ENCODE data around the gene ARL15. TPM values are rescaled to one million over a fixed set of nuclear protein-coding genes. Genes with fewer than 3 reads are reported as not detected.

Gene ARL15
- polyA plus RNA-seq, 1 of the 3 experiments (the other 2 are of a cell fraction), result 6.4 TPM

- Histone ChIP-seq H3K4me2 (no peak overlapping the region), H2AFZ (ENCODE audit: low read depth) (no peak overlapping the region), H3K79me2 (ENCODE audit: insufficient read depth) (no peaks in the 10 kb centered on the region), H3K4me3 (ENCODE audit: low read depth in 2 of 2, low read length in 1 of 2) (no peak overlapping the region), H3K9me2 (no peaks in the 10 kb centered on the region), H3K36me3 (replicated peaks in 1 of 2; ENCODE audit: control insufficient read depth in 1 of 2, insufficient read depth in 2 of 2, low read length in 1 of 2) (no peaks in the 10 kb centered on the region), H3K4me1 (ENCODE audit: control insufficient read depth in 1 of 2, insufficient read depth in 2 of 2, low read depth in 1 of 2, low read length in 1 of 2) (no peaks in the 10 kb centered on the region), H3K9ac (no peak overlapping the region), H3K9me3 (no peaks in the 10 kb centered on the region), H3F3A (replicated peaks; ENCODE audit: insufficient read depth) (no peaks in the 10 kb centered on the region), H4K20me1 (ENCODE audit: insufficient read depth) (no peaks in the 10 kb centered on the region), H3K27ac (ENCODE audit: low read depth in 2 of 2, low read length in 1 of 2) (no peak overlapping the region), H3K27me3 (ENCODE audit: insufficient read depth) (no peaks in the 10 kb centered on the region)
- ChIA-PET CTCF (no interaction called here), POLR2A (no interaction called here)
- TF ChIP-seq YY1 (IDR thresholded peaks at IDR 0.05; ENCODE audit: low read depth), result no peak
- TF ChIP-seq RAD21 (IDR thresholded peaks at IDR 0.05; ENCODE audit: low read length), result no peak
- TF ChIP-seq RXRA (IDR thresholded peaks at IDR 0.05; ENCODE audit: borderline replicate concordance, low read depth), result no peak
- no peak for TF ChIP-seq CHD2 (IDR thresholded peaks at IDR 0.05; ENCODE audit: low read length, partially characterized antibody)
- TF ChIP-seq CTCF (IDR thresholded peaks at IDR 0.05), result no peak
- no peak for TF ChIP-seq IRF3 (IDR thresholded peaks at IDR 0.05; ENCODE audit: low read depth, low read length)
- TF ChIP-seq RCOR1 (IDR thresholded peaks at IDR 0.05; ENCODE audit: low read length), result no peak
- TF ChIP-seq JUND (IDR thresholded peaks at IDR 0.05), result no peak
- no peak for TF ChIP-seq NRF1 (IDR thresholded peaks at IDR 0.05; ENCODE audit: low read depth, low read length)
- TF ChIP-seq TEAD4 (IDR thresholded peaks at IDR 0.05; ENCODE audit: borderline replicate concordance, insufficient read depth), result no peak
- no peak for TF ChIP-seq FOXJ3 (CRISPR knock-in tag; IDR thresholded peaks at IDR 0.05)
- TF ChIP-seq FOSL2 (IDR thresholded peaks at IDR 0.05; ENCODE audit: borderline replicate concordance, low read depth), result no peak
- TF ChIP-seq ZBTB33 (IDR thresholded peaks at IDR 0.05; ENCODE audit: borderline replicate concordance, low read depth), result no peak
- no peak for TF ChIP-seq RFX5 (IDR thresholded peaks at IDR 0.05; ENCODE audit: low read length)
- no peak for TF ChIP-seq MEF2A (IDR thresholded peaks at IDR 0.05; ENCODE audit: borderline replicate concordance, low read depth)
- no peak for TF ChIP-seq ELF1 (IDR thresholded peaks at IDR 0.05)
- TF ChIP-seq MXI1 (IDR thresholded peaks at IDR 0.05; ENCODE audit: low read depth, low read length), result no peak
- TF ChIP-seq SIN3A (IDR thresholded peaks at IDR 0.05; ENCODE audit: borderline replicate concordance, low read depth, low read length), result no peak
- TF ChIP-seq TCF12 (IDR thresholded peaks at IDR 0.05), result no peak
- TF ChIP-seq SMC3 (IDR thresholded peaks at IDR 0.05; ENCODE audit: low read depth, low read length), result no peak
- no peak for DNase-seq
- WGBS (ENCODE audit: low lambda C conversion rate), result 91% methylated on average over 2 of the region's 2 CpGs
Observed at GRCh38 chr5:54177058-54177457, 133.3 kb downstream of the ARL15 start.

All from SK-N-SH (cell line).